Stimulated activated CD8-positive, alpha-beta memory T cell treated with anti-CD3 and anti-CD28 coated beads, Interleukin-4, amount 100 ng/mL, for 48 hours (primary cell): ENCODE data around the gene OSBPL2.

ENCODE experiments used
- DNase-seq: peaks from one replicate; pipeline ENCODE4 v3.0.0-alpha.2; 2020

The OSBPL2 gene

DNA sequence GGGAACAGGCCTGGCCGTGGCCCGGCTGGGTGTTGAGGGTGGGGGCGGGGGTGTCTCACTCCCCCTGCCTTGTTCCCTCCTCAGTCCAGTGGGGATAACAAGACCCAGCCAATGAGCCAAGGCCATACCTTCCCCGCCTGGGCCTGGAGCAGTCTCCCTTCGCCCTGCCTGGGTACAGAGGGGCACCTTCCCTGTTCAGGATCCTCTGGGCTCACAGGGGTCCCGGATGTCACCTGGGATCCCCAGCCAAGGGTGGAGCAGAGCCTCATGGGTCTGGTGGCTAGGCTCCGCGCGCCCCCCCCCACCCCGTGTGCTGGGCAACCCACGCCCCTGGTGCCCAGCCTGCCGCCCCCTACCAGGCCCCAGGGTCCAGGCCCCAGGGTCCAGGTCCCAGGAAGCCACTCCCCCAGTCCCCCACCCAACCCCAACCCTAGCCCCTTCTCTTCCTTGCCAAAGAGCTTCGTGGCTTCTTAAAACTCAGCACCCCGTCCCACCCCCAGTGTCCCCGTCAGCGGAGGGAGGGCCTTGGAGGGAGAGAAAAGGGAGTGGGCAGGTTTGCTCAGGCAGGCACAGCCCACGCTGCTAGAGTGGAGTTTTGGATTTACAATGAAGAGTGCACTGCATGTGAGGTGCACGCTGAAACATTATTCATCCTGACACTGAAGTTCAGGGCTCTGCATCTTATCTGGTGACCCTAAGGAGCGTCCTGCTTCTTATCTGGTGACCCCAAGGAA is 30.1 kb upstream of the OSBPL2 start:
- DNase-seq: no peak

DNA sequence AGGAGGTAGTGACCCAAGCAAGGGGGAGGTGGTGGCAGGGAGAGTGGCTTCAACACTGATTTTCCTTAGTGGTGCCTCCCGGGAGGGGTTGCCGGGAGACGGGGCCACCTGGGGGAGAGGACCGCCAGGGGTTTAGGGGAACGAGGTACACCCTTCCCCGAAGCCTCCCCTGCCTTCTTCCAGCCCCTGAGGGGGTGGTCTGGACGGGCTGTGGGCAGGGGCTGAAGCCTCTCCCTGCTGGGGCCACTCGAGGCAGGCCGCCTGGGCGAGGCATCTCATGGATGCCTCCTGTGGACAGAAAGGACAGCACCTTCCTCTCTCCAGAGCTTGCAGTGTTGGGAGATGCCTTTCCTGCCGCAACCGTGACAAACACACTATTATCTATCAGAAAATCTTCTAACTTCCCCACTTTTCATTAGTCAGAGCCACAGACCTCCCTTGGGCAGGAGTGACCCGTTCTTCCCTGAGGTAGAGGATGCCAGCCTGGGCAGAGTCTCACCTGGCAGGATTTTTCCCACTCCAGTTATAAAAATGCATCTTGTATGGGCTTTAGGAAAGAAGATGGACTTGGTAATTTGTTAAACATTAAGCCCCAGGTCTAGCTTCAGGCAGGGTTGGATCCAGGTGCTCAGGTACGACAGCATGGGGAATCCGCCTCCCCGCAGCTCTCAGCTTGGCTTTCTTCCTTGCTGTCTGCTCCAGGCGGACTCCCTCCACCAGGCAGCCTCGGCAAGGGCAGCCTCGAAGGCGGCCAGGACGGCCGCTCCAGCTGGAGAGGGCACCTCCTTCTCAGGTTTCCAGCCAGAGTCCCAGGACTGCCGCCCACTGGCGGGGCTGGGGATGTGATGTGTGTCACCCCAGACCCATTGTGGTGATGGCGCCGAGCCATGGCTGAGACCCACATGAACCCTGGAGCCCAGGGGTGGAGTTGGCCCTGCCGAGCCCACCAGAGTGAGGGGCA is 29.2 kb upstream of the OSBPL2 start:
- no peak for DNase-seq

- DNase-seq: no peak
Measured at GRCh38 chr20:62209850-62210495, 28.3 kb upstream of the OSBPL2 start.

- DNase-seq: no peak
Measured at GRCh38 chr20:62210496-62210855, 27.8 kb upstream of the OSBPL2 start.

DNA sequence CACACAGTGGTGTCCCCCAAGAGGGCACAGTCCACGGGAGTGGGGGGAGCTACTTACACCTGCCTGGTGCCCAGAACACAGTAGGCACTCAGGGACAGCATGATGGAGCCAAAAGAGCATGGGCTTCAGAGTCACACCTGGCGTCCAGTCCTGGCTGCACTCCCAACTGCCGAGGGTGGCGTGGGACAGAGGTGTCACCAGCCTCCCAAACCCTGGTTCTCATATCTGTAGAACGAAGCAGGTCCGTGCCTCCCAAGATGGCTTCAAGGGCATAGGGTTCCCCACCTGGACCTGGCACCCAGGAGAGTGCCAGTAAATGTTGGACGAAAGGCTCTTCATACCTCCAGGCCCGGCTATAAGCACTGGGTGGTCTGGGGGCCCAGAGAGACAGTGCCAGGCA is 27.1 kb upstream of the OSBPL2 start:
- DNase-seq: no peak

DNA sequence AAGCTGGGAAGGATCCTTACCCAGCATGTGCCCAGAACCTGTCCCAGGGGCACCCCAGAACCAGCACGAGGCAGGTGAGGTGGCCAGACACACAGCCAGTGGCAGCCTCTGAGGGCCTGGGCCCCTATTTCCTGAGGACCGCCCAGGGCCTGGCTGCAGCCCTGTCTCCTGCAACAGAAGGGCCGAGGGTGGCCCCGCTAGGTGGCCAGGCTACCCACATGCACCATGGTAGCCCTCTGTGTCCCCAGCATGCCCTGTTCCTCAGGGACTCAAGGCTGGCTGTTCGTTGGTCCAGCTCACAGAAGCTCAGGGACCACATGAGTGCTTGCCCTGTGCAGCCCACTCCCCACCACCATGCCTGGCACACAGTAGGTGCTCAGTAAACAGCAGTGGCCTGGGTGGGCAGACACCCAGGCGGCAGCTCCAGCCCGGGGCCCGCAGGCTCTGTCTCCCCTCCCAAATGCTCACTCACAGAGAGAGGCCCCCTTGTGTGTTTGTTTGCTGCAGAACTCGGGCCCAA is 26.5 kb upstream of the OSBPL2 start:
- DNase-seq: no peak

- DNase-seq: no peak
Measured at GRCh38 chr20:62212299-62212698, 26.0 kb upstream of the OSBPL2 start.

DNA sequence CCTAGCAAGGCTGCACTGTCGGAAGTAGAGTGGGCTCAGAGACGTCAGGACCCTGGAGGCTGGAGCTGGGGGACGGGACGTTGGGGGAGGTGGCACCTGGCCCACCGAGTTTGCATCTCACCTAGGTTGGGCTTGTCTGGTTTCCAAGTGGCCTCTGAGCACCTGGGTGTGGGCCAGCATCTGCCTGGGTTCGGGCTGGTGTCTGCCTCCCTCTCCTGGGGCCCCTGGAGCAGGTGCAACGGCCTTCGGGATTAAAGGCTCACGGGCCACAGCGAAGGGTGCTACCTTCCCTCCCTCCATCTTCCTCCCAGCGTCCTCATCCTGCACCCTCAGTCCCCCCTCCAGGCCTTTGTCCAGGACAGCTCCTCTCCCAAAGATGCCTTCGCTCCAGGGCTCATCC is 24.3 kb upstream of the OSBPL2 start:
- no peak for DNase-seq

- DNase-seq: no peak
Measured at GRCh38 chr20:62215020-62215990, 23.0 kb upstream of the OSBPL2 start.

DNA sequence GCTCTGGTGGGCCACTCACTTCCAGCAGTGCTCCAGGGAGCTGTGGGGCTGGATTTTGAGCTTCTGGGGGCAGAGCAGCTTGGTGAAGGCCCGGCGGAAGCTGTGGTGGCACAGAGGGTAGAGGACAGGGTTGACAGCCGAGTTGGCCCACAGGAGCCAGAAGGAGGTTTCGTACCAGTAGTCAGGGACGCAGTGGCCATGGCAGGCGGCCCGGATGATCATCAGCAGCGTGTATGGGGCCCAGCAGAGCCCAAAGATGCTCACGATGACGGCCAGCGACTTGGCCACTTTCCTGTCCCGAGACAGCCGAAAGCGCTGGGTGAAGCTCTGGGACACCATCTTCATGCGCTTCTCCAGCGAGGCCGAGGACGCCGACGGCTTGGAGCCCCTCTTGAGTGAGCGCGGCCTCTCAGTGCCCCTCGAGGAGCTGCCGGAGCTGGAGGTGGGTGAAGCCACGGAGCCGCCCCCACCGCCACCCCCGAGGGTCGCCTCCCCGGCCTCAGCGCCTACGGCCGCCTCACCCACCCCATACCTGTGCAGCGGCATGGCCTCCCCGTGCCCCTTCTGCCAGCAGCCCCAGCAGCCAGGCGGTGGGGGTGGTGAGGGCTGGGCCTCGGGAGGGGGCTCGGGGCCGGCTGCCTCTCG is 22.2 kb upstream of the OSBPL2 start:
- DNase-seq: no peak

- no peak for DNase-seq
Measured at GRCh38 chr20:62216636-62217566, 21.4 kb upstream of the OSBPL2 start.

- no peak for DNase-seq
Measured at GRCh38 chr20:62217913-62218773, 20.2 kb upstream of the OSBPL2 start.

- no peak for DNase-seq
Measured at GRCh38 chr20:62219101-62219991, 19.0 kb upstream of the OSBPL2 start.

DNA sequence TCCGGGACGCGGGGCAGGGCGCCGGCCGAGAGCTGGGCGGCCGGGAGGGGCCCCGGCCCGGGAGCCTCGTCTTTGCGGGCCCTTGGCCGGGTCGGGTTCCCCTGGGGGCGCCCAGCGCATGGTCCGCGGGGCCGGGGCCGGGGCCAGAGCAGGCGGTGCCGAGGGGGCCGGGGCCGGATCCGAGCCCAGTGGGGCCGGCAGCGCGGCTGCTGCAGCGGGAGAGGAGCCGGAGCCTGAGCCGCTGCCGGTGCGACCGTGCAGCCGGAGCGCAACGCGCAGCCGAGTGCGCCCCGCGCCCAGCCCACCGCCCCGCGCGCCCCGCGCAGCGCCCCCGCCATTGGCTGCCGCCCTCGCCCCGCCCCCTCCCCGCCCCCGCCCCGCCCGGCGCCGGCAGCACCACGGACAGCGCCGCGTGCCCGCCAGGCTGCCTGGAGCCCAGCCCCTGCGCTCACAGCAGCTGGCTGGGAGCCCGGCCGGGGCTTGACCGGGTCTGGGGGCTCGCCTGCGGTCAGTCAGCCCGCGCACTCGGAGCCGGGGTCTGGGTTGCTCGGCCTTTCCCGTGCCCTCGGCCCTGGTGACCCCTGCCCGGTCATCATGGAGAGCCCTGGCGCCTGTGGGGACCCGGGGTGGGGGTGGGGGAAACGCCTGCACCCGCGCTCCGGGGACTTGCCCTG is 18.2 kb upstream of the OSBPL2 start, which contains the start of gene HRH3:
Gene HRH3 (minus strand): TSS at position 287 of the 674 bp plus-strand sequence. CDS start 308 bp downstream, outside the sequence.
- DNase-seq: peak; percentile 50

DNA sequence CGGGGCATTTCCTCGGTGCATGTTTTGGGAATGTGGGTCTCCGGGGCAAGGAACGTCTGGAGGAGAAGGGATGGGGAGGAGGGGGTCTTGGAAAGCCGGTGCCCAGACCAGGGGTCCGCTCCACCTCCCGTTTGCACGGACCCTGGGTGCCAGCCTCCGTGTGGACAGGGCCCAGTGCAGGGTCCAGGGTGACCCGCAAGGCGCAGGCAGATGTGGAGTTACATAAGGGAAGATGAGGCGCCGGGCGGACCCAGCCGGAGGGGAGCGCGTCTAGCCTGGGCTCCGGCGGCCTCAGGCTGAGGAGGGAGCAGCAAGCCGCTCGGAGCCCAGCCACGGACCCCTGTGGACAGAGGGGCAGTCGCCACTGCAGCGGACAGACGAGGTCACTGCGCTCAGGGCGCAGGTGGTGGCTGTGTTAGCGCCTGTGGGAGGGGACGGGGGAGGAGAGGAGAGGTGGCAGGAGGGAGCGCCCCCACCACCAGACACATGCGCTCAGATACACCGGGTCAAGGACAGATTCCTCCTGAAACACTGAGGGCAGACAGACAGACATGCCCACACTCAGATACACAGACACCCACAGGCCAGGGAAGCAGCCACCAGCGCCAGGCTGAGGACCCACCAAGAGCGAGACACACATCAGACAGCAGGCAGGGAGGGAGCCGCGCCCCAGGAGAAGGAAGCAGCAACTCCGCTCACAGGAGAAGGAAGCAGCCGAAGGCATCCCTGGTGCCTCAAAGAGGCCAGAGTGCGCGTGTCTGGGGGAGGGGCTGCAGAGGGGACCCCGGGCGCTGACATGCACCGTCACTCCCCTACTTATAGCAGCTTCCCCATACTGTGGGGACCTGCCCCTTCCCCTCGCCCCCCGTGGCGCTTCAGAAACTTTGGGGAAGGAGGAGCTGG is 17.4 kb upstream of the OSBPL2 start:
- DNase-seq: no peak

- DNase-seq: no peak
Measured at GRCh38 chr20:62222266-62222850, 16.0 kb upstream of the OSBPL2 start.
